Colonic mucosa (tissue), 4 donors: Measurements from ENCODE around the gene RNLS. TPM values are rescaled to one million over a fixed set of nuclear protein-coding genes. Genes with fewer than 3 reads are reported as not detected.

Experiments used
- DNase-seq: peaks from one replicate; pipeline ENCODE4 v3.0.0-alpha.2; 2020
- H3K27ac ChIP-seq: fragments of 200-600 bp; one replicate; pipeline ENCODE4 v1.8.0; 2021
- H3K27me3 ChIP-seq: fragments of 200-600 bp; one replicate; pipeline ENCODE4 v1.8.0; 2021
- H3K36me3 ChIP-seq: fragments of 200-600 bp; one replicate; pipeline ENCODE4 v1.8.0; 2021
- H3K4me1 ChIP-seq: fragments of 200-600 bp; one replicate; pipeline ENCODE4 v1.8.0; 2021; ENCODE audit warnings: mild to moderate bottlenecking
- H3K4me3 ChIP-seq: fragments of 200-600 bp; one replicate; pipeline ENCODE4 v1.8.0; 2021
- H3K9ac ChIP-seq, 2 donors: one replicate each; pipeline ENCODE4 v1.7.0; 2013; ENCODE audit warnings: control low read depth in 2 of 2, low read depth in 2 of 2, low read length in 2 of 2
- H3K9me3 ChIP-seq: fragments of 200-600 bp; one replicate; pipeline ENCODE4 v1.8.0; 2021
- intact Hi-C: fragments of 100-400 bp; cut with DNase I; formaldehyde crosslinking; loops from one replicate; pipeline ENCODE4 v1.14.1; 2022
- total RNA-seq, 2 donors: library from RNA; stranded (reverse); fragmentation: NEBNext Ultra II Directional in 1 of 2; extraction: Animal tissue kit (Norgen Biotek cat#: 25700) in 1 of 2; gene quantifications; one replicate each; pipeline ENCODE4 v1.2.1, GENCODE V29; 2021
- TF ChIP-seq, protein P1 (sequence below): fragments of 200-600 bp; IDR thresholded peaks from one replicate; pipeline ENCODE4 v1.8.0; 2022; ENCODE audit warnings: antibody characterized with exemption, mild to moderate bottlenecking
- donor health status: healthy.
- donor health status: DM: no; HTN: no; CAD: no.
- donor health status: DM: no; HTN: no; CAD: no.

RNLS gene
- total RNA-seq, 2 donors from 2014 or later = 13.0 to 19.1 TPM

DNA sequence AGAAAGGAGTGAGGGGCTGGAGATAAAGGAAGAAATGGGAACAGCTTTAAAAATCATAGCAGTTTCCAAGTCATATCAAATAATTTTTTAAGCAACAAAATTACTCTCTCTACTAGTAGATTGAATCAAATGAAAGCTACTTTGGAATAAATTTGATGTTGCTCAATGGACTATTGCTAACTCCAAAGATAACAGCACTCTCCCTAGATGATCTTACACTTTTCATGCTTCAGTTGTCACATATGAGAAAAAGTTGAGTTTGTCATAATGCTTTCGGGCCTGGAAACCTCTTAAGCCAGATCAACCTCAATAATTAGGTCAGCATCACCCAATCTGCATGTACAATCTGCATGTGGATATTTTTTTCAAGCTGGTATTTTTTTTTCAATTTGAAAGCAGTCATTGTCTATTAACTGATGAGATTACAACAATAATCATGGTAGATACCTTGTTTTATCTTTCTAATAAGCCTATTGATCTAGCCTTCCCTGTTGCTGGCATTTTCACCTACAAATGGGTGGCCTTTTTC, 34.7 kb upstream of the RNLS start:
- no peak for DNase-seq
- no peaks in the 10 kb centered on the region for H3K36me3 ChIP-seq
- H3K9me3 ChIP-seq = no peaks in the 10 kb centered on the region
- intact Hi-C loops = no loop called here
- no peaks in the 10 kb centered on the region for H3K27me3 ChIP-seq
- no peaks in the 10 kb centered on the region for H3K4me1 ChIP-seq
- H3K9ac ChIP-seq = no peak overlapping the region
- TF ChIP-seq, protein P1, sequence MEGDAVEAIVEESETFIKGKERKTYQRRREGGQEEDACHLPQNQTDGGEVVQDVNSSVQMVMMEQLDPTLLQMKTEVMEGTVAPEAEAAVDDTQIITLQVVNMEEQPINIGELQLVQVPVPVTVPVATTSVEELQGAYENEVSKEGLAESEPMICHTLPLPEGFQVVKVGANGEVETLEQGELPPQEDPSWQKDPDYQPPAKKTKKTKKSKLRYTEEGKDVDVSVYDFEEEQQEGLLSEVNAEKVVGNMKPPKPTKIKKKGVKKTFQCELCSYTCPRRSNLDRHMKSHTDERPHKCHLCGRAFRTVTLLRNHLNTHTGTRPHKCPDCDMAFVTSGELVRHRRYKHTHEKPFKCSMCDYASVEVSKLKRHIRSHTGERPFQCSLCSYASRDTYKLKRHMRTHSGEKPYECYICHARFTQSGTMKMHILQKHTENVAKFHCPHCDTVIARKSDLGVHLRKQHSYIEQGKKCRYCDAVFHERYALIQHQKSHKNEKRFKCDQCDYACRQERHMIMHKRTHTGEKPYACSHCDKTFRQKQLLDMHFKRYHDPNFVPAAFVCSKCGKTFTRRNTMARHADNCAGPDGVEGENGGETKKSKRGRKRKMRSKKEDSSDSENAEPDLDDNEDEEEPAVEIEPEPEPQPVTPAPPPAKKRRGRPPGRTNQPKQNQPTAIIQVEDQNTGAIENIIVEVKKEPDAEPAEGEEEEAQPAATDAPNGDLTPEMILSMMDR = no peak
- no peak overlapping the region for H3K4me3 ChIP-seq
- no peak overlapping the region for H3K27ac ChIP-seq

DNA sequence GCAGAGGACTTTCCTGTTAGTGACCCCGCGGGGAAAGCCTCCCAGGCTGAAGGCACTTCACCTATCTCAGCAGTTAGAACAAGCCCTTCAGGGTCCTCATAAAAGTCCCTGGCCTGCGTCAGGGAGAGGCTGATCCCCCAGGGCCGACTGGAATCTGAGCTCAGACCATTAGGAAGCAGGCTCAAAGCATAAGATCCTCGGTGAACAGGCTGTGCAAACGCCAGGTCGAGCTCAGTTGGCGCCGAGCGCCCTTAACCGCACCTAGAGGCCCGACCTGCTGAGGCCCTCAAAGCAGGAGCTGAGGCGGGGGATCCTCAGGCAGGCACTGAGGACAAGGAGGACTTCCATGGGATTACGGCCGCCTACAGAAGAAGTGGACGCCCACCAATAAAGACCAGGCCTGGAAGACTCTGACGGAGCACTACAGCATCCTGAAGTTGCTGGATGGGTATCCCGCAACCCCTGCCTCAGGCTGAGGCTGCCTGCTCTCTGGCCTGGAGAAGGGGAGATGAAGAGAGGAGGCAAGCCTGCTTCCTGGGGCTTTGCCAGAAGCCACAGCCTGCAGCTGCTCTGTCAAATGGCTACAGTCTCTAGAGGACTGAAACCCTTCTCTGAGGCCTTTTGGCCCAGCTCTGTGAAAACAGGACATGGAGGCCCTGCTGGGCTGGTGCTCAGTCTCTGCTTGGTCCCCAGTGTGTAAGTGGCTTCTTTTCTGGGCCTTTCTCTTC, 33.3 kb upstream of the RNLS start:
- H3K9me3 ChIP-seq = no peaks in the 10 kb centered on the region
- no peaks in the 10 kb centered on the region for H3K4me1 ChIP-seq
- intact Hi-C loops = no loop called here
- no peaks in the 10 kb centered on the region for H3K27me3 ChIP-seq
- no peaks in the 10 kb centered on the region for H3K36me3 ChIP-seq
- H3K4me3 ChIP-seq = no peak overlapping the region
- TF ChIP-seq, protein P1 = no peak
- DNase-seq = no peak
- H3K27ac ChIP-seq = no peak overlapping the region
- no peak overlapping the region for H3K9ac ChIP-seq

DNA sequence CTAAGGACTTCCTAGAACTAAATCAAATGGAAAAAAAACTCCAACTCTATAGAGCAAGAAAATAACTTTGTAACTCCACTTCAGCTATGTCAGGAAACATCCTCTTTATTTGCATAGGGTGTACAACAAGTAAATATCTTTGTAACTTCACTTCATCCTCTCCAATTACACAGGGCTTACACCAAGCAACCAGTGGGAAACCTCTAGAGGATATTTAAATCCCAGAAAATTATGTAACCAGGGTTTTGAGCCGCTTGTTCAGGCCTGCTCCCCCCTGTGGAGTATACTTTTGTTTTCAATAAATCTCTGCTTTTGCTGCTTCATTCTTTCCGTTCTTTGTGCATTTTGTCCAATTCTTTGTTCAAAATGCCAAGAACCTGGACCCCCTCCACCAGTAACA, 25.7 kb upstream of the RNLS start:
- Histone ChIP-seq H3K27ac (no peak overlapping the region), H3K9ac (no peak overlapping the region), H3K9me3 (no peaks in the 10 kb centered on the region), H3K36me3 (no peaks in the 10 kb centered on the region), H3K4me3 (no peak overlapping the region), H3K27me3 (no peaks in the 10 kb centered on the region), H3K4me1 (no peaks in the 10 kb centered on the region)
- TF ChIP-seq, protein P1 = no peak
- DNase-seq = no peak
- intact Hi-C loops = no loop called here

DNA sequence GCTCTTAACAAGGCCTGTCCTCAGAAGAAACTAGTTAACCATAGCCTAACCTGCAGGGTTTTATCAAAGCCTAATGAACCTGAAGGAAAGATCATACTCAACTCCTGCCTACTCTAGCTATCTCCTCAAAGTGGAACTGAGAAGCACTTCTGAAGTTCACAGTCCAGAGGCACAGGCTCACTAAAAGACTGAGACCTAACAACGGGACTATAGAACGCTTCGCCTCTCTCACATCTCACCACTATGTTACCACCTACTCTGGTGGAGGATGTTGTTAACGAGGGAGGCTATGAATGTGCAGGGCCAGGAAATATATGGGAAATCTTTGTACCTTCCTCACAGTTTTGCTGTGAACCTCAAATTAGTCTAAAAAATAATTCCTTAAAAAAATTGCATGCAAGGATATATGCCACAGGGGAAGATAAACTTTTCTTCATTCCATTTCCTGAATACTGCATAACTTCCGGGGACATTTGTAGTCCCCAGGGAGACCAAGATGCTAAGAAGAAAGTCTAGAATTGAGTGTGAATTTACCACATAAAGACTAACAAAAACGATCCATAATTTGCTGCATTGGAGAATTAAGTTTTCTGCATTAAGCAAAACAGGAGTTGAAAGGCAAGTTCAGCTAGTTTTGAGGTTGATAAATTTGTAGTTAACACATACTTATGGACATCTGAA, 25.1 kb upstream of the RNLS start:
- H3K9me3 ChIP-seq = no peaks in the 10 kb centered on the region
- TF ChIP-seq, protein P1 = no peak
- DNase-seq = no peak
- no peak overlapping the region for H3K4me3 ChIP-seq
- no peak overlapping the region for H3K27ac ChIP-seq
- H3K9ac ChIP-seq = no peak overlapping the region
- H3K36me3 ChIP-seq = no peaks in the 10 kb centered on the region
- no peaks in the 10 kb centered on the region for H3K27me3 ChIP-seq
- H3K4me1 ChIP-seq = no peaks in the 10 kb centered on the region
- intact Hi-C loops = no loop called here

DNA sequence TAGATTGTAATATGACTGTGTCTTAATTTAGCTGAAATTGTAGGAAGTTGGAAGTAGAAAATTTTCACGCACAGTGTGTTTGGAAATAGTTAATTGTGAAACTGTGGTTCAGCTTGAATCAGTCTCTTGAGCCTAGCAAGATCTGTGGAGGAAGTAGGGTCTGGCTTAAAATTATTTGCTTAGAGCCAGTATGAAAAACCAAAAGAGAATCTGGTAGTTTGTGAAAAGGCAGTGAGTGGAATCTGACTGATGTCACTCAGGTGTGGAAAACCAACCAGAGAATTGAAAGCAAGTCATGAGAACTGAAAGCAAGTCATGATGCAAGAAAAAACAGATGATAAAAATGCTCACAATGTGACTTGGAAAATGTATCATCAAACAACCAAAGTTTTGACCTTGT, 14.9 kb upstream of the RNLS start:
- intact Hi-C loops = no loop called here
- Histone ChIP-seq H3K27me3 (no peaks in the 10 kb centered on the region), H3K27ac (no peak overlapping the region), H3K36me3 (no peaks in the 10 kb centered on the region), H3K4me1 (no peaks in the 10 kb centered on the region), H3K9ac (no peak overlapping the region), H3K4me3 (no peak overlapping the region), H3K9me3 (no peaks in the 10 kb centered on the region)
- no peak for DNase-seq
- TF ChIP-seq, protein P1 = no peak
